ENCODE measurements around the gene PVR.

- TF ChIP-seq, protein P1, sequence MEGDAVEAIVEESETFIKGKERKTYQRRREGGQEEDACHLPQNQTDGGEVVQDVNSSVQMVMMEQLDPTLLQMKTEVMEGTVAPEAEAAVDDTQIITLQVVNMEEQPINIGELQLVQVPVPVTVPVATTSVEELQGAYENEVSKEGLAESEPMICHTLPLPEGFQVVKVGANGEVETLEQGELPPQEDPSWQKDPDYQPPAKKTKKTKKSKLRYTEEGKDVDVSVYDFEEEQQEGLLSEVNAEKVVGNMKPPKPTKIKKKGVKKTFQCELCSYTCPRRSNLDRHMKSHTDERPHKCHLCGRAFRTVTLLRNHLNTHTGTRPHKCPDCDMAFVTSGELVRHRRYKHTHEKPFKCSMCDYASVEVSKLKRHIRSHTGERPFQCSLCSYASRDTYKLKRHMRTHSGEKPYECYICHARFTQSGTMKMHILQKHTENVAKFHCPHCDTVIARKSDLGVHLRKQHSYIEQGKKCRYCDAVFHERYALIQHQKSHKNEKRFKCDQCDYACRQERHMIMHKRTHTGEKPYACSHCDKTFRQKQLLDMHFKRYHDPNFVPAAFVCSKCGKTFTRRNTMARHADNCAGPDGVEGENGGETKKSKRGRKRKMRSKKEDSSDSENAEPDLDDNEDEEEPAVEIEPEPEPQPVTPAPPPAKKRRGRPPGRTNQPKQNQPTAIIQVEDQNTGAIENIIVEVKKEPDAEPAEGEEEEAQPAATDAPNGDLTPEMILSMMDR (IDR thresholded peaks at IDR 0.05): no peak
- TF ChIP-seq POLR2A (IDR thresholded peaks at IDR 0.05): no peak
Observed at GRCh38 chr19:44663996-44664395, 20.3 kb downstream of the PVR start.
